ENCODE measurements around the gene DMAP1.

GRCh38 chr1:44267438-44267837 lies 54.2 kb downstream of the DMAP1 start:
- no peak for TF ChIP-seq CTCF (IDR thresholded peaks at IDR 0.05; ENCODE audit: low read depth, low read length)
- TF ChIP-seq EZH2phosphoT487 (IDR thresholded peaks at IDR 0.05; ENCODE audit: low read depth), result no peak

All from OCI-LY3 (cell line).